ENCODE data around the gene FGD4.

The FGD4 gene

DNA sequence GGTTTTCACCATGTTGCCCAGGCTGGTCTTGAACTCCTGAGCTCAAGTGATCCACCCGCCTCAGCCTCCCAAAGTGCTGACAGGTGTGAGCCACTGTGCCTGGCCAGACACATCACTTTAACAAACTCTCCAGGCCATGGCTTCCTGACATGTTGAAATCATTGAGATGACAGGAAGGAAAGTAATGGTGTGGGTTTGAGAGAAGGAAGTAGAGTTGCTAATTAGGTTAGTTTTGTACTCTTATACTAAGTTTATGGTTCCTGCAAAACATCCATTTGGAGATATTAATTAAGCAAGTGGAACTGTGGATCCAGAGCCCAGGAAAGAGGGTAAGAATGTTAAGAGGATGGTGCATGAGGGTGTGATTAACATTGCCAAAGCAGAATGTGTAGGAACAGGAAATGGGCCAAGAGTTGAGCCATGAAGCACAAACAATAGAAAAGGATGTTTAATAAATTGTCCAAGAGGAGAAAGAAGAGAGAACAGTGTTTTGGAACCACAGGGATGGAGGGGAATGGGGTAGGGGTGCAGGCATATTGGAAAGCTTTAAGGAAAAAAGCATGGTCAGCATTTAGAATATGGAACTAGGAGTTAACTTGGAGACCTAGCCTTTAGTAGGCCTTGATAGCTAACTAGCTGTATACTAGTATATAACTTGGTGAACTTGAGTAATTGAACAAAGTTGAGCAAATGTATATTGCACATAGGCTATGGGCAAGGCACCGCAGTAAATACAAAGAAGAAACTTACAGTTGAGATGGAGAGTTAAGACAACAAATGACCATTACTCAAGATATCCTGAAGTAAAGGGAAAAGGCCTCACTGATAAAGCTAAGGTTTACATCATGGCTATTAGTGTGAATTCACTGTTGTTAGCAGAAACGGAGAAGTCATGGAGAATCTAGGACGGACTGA is 188.5 kb downstream of the FGD4 start:
- no peak overlapping the region for H3K4me3 ChIP-seq (ENCODE audit: low read depth, low read length)
- TF ChIP-seq MYC (IDR thresholded peaks at IDR 0.05; ENCODE audit: low read depth, low read length) (0 out of 2 replicates have a peak, but pooled peaks have one; percentile 30), POLR2A (IDR thresholded peaks at IDR 0.05; ENCODE audit: extremely low read depth, insufficient read length) (no peak)
- TF ChIP-seq, protein P1, sequence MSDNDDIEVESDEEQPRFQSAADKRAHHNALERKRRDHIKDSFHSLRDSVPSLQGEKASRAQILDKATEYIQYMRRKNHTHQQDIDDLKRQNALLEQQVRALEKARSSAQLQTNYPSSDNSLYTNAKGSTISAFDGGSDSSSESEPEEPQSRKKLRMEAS (IDR thresholded peaks at IDR 0.05; ENCODE audit: low read depth, low read length): no peak
- TF ChIP-seq, protein P2, sequence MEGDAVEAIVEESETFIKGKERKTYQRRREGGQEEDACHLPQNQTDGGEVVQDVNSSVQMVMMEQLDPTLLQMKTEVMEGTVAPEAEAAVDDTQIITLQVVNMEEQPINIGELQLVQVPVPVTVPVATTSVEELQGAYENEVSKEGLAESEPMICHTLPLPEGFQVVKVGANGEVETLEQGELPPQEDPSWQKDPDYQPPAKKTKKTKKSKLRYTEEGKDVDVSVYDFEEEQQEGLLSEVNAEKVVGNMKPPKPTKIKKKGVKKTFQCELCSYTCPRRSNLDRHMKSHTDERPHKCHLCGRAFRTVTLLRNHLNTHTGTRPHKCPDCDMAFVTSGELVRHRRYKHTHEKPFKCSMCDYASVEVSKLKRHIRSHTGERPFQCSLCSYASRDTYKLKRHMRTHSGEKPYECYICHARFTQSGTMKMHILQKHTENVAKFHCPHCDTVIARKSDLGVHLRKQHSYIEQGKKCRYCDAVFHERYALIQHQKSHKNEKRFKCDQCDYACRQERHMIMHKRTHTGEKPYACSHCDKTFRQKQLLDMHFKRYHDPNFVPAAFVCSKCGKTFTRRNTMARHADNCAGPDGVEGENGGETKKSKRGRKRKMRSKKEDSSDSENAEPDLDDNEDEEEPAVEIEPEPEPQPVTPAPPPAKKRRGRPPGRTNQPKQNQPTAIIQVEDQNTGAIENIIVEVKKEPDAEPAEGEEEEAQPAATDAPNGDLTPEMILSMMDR (IDR thresholded peaks at IDR 0.05; ENCODE audit: low read depth, low read length): no peak
- peak; percentile 91 for DNase-seq (ENCODE audit: low read depth)

DNA sequence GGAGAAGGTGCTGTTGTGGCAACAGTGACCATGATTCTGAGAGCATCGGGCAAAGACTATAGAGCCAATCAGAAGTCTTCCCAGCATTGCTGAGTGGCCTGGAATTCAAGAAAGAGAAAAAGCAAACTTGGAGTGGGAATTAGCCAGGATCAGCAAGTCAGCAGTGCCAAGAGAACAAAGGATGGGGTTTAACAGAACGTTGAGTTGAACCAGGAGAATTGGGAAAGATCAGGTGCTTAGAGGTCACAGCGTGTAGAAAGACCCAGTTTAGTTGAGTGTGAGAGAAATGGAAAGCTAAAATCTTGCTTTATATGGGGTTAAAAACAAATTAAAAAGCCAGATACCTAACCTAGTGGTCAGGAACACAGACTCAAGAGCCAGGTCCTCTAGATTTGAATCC is 189.2 kb downstream of the FGD4 start:
- TF ChIP-seq, protein P2 (IDR thresholded peaks at IDR 0.05; ENCODE audit: low read depth, low read length): no peak
- TF ChIP-seq, protein P1 (IDR thresholded peaks at IDR 0.05; ENCODE audit: low read depth, low read length): no peak
- TF ChIP-seq POLR2A (IDR thresholded peaks at IDR 0.05; ENCODE audit: extremely low read depth, insufficient read length) (no peak), MYC (IDR thresholded peaks at IDR 0.05; ENCODE audit: low read depth, low read length) (no peak)
- DNase-seq (ENCODE audit: low read depth): no peak
- H3K4me3 ChIP-seq (ENCODE audit: low read depth, low read length): peak overlapping the region; percentile 1

DNA sequence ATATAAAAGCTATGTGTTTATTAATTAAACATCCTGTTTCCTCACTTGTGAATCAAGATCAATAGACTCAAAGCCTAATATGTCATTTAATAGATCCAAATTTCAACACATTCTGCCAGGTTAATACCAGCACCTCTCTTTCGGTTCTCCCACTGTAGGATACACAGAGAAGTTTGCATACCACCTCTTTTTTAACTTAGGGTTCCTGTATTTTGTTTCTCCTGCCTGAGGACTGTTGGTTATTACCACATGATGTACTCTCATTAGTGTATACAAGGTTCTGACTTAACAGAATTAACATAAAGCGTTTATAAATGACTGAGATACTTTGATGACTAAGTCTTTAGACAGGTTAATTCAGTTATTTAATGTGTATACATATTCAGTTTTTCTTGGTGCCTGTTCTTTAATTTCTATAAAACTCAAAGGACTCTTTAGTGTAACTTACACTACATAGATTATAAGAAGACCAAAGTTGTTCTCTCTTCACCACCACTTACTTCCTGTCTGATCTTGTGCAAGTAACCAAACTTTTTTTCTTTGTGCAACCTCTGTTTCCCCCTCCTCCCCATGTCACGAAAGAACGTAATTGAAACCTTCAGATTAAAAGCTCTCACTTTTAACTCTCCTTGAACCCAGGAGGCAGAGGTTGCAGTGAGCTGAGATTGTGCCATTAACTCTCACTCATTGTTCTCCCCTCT is 190.0 kb downstream of the FGD4 start:
- peak overlapping the region; percentile 6 for H3K4me3 ChIP-seq (ENCODE audit: low read depth, low read length)
- no peak for TF ChIP-seq POLR2A (IDR thresholded peaks at IDR 0.05; ENCODE audit: extremely low read depth, insufficient read length)
- TF ChIP-seq, protein P1 (IDR thresholded peaks at IDR 0.05; ENCODE audit: low read depth, low read length): peak; percentile 21; the same call in 1 of the 2 replicates
- DNase-seq (ENCODE audit: low read depth): peak; percentile 92

DNA sequence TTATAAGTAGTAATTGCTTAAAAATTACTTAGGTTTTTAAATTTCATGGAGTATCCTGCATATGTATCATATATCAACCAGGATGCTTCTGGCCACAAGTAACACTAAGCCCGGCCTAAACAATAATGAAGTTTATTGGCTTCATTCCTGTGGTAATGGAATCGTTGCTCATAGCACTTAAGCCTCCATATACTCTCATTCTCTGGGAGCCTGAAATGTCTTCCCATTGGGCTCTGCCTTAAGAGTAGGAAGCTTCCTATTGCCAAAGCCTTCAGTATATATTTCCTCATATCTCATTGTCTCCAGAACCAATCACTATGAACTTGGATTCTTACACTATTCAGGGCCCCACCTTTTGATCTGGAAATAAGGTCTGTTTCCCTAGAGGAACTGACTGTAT is 195.9 kb downstream of the FGD4 start:
- no peak overlapping the region for H3K4me3 ChIP-seq (ENCODE audit: low read depth, low read length)
- DNase-seq (ENCODE audit: low read depth): no peak
- no peak for TF ChIP-seq MYC (IDR thresholded peaks at IDR 0.05; ENCODE audit: low read depth, low read length)
- TF ChIP-seq, protein P2 (IDR thresholded peaks at IDR 0.05; ENCODE audit: low read depth, low read length): no peak
- TF ChIP-seq, protein P1 (IDR thresholded peaks at IDR 0.05; ENCODE audit: low read depth, low read length): no peak
- TF ChIP-seq POLR2A (IDR thresholded peaks at IDR 0.05; ENCODE audit: extremely low read depth, insufficient read length): no peak

DNA sequence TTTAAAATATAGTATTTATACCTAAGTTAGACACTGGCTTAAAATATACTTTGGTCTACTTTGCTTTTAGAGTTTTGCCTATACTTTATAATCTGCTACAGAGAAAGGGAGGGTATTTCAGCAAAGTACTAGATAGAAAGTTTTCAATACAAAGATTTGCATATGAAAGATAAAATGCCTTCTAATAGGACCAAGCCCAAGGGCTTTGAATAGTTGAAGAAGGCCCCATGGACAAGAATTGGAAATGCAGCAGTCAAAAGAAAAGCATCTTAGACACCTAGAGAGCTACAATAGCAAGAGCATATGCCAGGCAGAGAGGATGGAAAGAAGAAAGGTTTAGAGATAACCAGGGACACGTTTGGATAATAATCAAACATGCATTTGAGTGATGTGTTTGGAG is 196.7 kb downstream of the FGD4 start:
- H3K4me3 ChIP-seq (ENCODE audit: low read depth, low read length): no peak overlapping the region
- TF ChIP-seq, protein P1 (IDR thresholded peaks at IDR 0.05; ENCODE audit: low read depth, low read length): no peak
- no peak for TF ChIP-seq POLR2A (IDR thresholded peaks at IDR 0.05; ENCODE audit: extremely low read depth, insufficient read length)
- TF ChIP-seq, protein P2 (IDR thresholded peaks at IDR 0.05; ENCODE audit: low read depth, low read length): no peak
- no peak for TF ChIP-seq MYC (IDR thresholded peaks at IDR 0.05; ENCODE audit: low read depth, low read length)
- DNase-seq (ENCODE audit: low read depth): no peak

Data from NB4 (cell line).